ENCODE data around the gene DNAH10.

- TF ChIP-seq CTCF (IDR thresholded peaks at IDR 0.05) = no peak
- TF ChIP-seq USF2 (CRISPR knock-in tag; IDR thresholded peaks at IDR 0.05) = no peak
- TF ChIP-seq USF1 (CRISPR knock-in tag; IDR thresholded peaks at IDR 0.05) = no peak
- TF ChIP-seq ZNF423 (CRISPR knock-in tag; IDR thresholded peaks at IDR 0.05) = no peak
- TF ChIP-seq PRDM15 (CRISPR knock-in tag; IDR thresholded peaks at IDR 0.05) = no peak
Observed at GRCh38 chr12:123919980-123920360, 157.9 kb downstream of the DNAH10 start.
